NOMO-1 treated with DMSO at 0.1 percent for 48 hours (cell line): ENCODE results near the gene IGFL1.
A peak's percentile ranks its signal among the peaks of the same experiment; 100 is the strongest.
"Not testable (repeated sequence)": the region's sequence is repeated elsewhere in the genome, so short reads cannot be mapped to it uniquely, and the experiment has no call there.

Experiments
- DNase-seq: peaks from one replicate; lab custom pipeline; 2025; ENCODE audit not compliant: unreplicated experiment; lab: John Stamatoyannopoulos, UW

IGFL1 gene

DNA sequence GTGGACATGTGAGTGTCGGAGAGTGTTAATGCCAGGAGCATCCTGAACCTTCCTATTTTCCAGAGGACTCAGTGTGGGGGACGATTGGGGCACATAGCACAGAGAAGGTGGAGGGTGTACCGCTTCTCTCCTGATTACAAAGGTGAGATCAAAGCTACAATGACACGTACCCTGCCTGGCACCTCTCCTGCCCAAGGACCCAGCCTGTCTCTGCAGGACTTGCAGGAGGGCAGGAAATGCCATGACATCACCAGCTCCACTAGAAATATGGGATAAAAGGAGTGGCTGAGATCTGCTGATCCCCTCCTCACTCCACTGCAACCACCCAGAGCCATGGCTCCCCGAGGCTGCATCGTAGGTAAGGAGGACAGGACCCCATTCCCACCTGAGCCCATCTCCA lies at the start of gene IGFL1:
TSS of gene IGFL1 (plus strand) at position 301 of the 400 bp plus-strand sequence. CDS start at position 334, 33 bp downstream.
- no peak for DNase-seq

DNA sequence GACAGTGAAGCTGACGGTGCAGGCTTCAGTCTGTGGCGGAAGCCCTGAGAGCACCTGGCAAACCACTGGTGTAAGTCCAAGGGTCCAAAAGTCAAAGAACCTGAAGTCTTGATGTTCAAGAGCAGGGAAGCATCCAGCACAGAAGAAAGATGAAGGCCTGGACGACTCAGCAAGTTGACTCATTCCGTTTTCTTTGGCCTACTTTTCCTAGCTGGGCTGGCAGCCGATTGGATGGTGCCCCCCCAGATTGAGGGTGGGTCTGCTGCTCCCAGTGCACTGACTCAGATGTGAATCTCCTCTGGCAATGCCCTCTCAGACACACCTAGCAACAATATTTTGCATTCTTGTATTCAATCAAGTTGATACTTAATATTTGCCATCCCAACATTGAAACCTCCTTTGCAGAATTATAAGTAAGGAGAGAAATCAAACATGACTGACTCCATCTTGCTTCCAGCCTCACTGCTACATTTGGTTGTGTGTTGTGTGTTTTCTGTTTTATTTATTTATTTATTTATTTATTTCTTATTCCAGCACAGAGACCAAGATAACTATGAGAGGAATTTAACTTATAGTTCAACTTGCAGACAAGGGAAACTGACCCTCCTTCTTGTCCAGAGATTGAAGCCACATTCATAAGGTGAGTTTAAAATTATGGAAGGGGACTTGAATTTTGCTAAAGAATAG lies 48.7 kb upstream of the IGFL1 start:
- no peak for DNase-seq

DNA sequence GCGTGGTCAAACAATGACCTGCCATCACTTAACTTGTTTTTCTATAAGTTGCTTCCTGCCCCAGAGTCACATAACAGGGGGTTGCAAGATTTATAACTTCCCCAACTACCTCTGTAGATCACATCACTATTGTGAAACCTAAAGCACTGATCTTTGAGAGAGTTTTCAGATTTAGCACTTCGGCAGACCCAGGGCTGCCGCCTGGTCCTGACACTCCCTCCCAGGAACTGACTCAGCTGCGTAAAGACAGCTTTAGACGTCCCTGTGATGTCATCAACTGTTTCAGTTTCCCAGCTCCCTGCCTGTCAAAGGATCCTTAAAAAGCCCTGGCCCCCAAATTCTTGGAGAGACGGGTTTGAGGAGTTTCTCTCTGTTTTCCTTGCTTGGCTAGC lies 48.2 kb upstream of the IGFL1 start:
- DNase-seq = peak; percentile 92

DNA sequence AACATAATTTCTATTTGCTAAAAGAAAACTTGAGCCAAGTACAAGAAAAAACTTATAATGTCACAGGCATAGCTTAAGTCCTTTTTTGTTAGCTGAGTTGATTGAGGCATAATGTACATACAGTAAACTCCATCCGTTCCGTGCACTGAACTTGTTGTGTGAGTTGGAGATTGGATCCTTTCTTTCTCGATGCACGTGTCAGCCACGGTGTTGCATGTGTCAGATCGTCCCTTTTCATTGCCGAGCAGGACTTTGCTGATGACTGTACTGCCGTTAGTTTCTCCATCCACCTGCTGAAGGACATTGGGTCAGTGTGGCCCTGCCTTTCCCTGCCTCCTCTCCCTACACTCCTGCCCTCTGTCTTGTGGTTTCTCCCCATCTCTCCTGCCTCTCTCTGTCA lies 47.1 kb upstream of the IGFL1 start:
- no peak for DNase-seq

DNA sequence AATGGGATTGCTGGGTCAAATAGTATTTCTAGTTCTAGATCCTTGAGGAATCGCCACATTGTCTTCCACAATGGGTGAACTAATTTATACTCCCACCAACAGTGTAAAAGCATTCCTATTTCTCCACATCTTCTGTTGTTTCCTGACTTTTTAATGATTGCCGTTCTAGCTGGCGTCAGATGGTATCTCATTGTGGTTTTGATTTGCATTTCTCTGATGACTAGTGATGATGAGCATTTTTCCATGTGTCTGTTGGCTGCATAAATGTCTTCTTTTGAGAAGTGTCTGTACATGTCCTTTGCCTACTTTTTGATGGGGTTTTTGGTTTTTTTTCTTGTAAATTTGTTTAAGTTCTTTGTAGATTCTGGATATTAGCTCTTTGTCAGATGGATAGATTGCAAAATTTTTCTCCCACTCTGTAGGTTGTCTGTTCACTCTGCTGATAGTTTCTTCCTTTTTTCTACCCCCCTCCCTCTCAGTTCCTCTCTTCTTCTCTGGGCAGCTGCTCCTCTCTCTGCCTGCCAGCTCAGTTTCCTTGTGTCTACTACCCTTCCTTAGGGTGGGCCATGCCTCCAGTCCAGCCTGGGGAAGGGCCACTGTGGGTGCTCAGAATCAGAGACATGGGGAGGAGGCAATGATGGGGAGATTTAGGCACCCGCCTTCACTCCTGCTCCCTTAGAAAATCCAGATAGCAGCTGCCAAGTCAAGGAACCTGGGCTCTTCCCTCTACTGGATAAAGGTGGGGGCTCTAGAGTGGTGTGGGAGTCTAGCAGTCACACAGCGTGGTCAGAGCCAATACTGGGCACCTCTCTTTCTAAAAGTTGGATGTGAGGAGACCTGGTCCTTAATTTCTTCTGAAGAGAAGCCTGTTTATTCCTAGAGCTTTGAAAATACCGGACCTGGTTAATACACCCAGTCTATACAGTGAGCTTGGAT lies 44.5 kb upstream of the IGFL1 start:
- peak; percentile 67 for DNase-seq

DNA sequence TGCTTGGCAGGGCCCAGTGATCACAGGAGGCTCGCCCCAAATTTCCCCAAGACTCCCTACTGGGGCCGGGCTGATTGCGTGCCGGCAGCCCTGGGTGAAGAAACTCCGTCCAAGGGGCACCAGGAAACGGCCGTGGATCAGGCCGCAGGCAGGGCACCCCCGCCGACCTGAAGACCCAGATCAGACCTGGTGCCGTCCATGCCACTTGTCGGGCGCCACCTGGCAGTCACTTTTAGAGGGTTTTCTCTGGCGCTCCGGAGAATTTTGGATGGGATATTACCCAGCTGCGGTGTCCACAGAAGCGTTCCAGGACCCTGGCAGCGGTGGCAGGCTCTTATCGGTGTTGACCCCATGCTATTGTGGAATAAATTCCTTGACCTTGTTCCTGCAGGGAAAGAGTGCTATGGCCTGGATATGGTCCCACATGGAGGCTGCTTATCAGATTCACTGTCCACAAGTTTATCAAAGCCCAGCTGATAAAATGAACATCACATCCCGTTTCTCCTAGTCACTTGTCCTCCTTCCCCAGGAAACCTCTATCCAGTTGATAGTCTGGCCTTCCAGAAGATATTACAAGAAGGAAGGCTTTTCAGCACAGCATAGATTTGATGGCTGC lies 43.3 kb upstream of the IGFL1 start:
- DNase-seq = no peak

DNA sequence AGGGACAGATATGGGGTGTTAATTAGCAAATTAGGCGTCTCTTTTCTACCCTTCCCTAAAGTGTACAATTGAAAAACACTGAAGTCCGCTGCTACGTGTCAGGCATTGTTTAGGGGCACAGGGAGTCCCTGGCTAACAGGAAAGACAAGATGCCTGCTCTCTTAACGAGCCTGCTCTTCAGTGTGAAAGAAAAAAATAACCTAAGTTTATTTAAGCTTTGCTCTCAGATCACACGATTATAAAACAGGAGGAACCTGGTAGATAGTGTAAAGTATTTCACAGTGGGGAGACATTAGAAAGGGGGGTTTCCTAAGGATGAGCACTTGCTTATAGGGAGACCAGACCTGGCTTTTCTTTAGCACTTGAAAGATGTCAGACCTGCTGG lies 42.8 kb upstream of the IGFL1 start:
- DNase-seq = no peak

DNA sequence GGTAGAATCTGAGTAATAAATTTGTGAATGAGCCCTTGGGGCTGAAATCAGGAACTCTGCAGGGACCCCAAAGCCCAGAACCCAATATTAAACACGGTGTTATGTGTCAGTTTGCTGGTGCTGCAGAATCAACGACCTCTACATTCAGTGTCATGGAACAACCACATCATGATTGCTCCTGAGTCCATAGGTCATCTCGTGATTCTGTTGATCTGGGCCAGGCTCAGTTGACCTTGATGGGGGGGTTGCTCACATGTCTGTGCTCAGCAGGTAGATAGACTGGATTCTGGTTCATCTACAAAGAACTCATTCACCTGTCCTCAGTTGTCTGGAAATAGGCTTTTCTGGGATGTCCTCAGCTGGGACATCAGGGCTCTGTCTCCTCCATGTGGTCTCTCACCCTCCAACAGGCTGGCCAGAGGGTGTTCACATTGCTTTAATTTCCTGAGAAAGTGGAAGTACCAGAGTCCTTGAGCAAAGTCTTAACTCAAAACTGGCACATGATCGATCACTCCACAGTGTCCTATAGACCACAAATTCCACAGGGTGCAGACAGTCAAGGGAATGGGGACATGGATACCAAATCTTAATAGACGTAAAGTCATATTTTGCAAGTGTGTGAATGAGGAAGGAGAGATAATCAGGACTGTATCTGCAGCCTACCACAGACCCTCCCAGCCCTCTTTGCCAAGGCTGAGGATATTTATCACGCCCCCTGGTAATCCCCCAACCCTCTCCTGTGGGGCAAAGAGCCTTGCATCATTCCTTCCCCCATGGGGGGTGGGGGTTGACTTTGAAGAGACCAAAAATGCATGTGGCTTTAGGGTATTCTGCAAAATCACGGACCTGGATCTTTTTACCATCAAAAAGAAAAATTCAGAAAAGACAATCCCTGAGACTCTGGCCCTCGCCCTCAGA lies 39.3 kb upstream of the IGFL1 start:
- no peak for DNase-seq

DNA sequence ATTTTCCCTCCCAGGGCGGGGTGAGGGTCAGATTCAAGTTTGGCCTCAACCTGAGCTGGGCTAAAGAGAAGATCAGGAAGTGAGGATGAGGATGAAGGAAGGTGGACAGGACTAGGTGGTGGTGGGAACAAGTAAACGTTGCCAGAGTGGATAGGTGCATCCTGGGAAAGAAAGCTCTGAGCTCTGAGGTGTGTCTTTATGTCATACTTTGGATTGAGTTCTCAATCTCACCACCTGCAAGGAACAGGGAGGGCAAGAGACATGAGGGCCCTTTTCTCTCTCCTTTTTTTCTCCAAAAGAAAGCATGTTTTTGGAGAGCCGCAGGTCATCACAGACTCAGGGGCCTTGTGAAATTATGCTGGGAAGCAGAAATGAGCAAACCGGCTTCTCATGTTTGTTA lies 38.2 kb upstream of the IGFL1 start:
- DNase-seq = no peak

DNA sequence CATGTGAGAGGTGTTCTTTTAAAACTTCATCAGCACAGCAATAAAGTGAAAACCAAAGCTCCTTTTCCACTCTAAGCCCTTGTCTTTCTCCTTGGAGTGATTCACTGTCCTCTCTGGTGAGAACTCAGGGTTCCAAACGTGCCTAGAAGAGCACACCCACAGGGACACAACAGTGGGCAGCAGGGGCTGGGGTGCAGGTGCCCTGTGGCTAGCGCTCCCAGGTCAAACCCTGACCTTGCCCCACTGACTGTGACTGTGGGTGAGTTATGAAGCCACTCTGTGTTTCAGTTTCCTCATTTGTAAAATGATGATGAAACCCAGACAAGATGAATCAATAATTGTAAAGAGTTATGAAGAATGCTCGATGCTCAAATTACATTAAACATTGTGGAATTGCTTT lies 37.6 kb upstream of the IGFL1 start:
- DNase-seq = peak; percentile 55

DNA sequence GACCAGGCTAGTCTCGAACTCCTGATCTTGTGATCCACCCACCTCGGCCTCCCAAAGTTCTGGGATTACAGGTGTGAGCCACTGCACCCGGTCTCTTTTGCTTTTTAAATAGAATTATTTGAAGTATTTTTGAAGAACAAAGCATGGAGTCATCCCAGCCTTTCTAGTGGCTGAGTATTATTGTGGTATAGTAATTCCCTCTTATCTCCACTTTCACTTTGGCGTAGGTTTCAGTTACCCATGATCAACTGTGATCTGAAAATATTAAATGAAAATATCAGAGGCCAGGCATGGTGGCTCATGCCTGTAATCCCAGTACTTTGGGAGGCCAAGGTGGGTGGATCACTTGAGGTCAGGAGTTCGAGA lies 36.9 kb upstream of the IGFL1 start:
- peak; percentile 42 for DNase-seq

DNA sequence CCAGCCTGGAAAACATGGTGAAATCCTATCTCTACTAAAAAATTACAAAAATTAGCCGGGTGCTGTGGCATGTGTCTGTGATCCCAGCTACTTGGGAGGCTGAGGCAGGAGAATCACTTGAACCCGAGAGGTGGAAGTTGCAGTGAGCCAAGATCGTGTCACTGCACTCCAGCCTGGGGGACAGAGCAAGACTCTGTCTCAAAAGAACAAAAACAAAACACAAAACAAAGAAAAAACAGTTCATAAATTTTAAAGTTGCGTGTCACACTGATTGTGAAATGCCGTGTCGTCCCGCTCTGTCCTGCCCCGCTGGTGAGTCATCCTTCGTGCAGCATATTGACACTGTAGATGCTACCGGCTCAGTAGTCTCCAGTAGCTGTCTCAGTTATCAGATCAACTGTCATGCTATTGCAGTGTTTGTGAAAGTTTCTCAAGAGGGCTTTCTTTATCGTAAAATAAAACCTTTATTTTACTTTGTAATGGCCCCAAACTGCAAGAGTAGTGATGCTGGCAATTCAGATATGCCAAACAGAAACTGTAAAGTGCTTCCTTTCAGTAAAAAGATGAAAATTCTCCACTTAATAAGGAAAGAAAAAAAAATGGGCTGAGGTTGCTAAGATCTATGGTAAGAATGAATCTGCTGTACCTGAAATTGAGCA lies 36.4 kb upstream of the IGFL1 start:
- peak; percentile 96 for DNase-seq

DNA sequence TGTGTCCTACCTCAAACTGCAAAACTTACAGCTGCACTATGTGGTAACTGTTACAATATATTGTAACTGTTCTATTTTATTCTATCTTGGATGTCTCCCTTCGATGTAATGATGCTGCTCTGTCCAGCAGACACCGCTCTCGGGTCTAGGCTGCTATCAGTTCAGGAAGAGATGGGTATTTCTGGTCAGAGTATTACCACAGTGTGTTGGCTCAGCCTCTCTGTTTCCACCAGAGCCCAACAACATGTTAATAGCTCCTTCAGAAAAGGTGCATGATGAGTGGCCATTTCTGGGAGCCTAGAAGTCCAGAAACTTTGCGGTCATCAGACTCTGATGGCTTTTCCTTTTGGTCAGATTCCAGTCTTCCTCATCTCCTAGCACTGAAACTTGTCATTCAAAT lies 35.9 kb upstream of the IGFL1 start:
- peak; percentile 27 for DNase-seq

DNA sequence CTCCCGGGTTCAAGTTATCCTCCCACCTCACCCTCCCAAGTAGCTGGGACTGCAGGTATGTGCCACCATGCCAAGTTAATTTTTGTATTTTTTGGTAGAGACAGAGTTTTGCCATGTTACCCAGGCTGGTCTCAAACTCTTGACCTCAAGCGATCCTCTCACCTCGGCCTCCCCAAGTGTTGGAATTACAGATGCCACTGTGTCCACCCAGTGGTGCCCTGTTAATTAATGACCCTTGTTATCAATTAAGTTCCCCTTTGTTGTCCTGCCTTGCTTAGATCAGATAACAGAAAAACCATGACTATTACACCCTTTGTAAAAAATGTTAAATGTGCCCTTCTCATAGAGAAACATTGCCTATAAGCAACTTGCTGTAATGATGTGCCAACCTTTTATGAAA lies 34.4 kb upstream of the IGFL1 start:
- DNase-seq = no peak

DNA sequence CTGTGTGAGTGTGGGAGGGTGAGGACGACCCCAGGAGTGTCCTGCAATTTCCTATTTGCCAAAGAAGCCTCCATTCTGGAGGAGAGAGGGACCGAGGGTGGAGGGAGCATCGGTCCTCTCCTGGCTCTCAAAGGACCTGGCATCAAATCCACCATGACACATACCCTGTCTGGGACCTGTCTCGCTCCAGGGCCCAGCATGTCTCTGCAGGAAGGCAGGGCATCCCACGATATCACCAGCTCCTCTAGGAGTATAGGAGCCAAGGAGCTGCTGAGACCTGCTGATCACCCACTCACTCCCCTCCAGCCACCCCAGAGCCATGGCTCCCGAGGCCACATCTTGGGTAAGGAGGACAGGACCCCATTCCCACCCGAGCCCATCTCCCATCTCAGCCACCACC lies 33.6 kb upstream of the IGFL1 start:
- DNase-seq = not testable (repeated sequence)

DNA sequence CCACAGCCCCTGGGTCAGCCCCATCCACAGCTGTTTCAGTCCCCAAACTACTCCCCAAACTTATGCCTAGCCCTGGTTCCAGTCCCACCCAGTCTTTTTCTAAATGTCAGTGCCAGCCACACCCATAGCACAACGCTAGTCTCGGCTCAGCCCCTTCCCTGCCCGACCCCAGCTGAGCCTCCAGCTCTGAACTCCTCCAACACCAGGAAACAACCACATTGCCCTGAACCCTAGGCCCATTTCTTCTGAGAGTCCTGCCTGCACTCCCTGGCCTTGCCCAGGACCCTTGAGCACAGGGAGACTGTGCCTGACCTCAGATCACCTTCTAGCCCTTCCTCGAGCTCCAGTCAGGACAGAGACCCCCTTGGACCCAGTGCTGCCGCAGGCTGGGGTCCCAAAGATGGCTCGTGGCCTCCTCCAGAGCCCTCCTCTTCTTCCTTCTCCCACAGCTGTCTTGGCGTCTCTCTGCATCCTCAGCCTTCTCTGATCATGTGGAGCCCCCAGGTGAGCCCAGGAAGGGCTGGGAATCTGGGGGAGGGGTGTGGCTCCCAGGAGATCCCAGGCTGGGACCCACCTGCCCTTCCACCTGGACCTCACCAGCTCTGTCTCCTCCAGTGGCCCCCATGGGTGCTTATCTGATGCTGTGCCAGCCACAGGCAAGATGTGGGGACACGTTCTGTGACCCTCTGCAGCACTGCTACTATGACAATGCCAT lies 33.0 kb upstream of the IGFL1 start:
- no peak for DNase-seq

DNA sequence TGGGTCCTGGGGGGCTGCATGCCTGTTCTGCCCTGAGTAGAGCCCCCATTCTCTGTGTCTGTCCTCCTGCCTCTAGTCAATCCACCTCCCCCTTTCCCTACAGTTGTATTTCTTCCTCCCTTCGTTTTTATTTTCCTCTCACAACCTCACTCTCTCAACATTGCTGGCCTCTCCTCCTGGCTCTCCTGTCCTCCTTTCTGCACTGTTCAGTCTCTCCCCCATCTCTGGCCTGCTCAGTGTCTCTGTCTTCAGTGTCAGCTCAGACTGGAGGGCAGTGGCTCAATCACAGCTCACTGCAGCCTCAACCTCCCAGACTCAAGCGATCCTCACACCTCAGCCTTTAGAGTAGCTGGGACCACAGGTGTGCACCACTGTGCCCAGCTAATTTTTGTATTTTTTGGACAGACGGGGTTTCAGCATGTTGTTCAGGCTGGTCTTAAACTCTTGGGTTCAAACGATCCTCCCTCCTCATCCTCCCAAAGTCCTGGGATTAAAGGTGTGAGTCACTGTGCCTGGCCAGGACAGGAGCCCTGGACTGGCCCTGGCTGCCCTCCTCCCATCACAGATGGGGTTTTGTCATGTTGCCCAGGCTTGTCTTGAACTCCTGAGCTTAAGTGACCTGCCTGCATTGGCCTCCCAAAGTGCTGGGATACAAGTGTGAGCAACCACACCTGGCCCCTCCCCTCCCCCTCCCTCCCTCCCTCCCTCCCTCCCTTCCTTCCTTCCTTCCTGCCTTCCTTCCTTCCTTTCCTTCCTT lies 32.0 kb upstream of the IGFL1 start:
- no peak for DNase-seq

DNA sequence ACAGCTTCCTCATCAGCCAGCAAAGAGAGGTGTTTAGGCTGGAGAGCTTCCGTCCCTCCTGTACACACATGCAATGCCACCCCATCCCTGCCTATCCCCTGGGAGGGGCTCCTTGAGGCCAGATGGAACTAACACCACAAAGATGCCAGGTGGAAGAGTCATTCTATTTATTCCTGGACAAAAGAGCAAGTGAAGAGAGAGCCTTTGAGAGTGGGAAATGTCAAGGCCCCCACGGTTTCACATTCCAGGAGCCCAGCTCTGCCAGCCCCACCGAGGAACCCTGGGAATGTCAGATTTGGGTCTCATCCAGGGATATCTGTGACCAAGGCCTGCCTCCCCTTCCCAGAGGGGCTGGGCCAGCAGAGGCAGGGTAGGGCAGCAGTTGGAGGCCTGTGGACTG lies 30.8 kb upstream of the IGFL1 start:
- no peak for DNase-seq
